Astrocyte (in vitro differentiated cells and primary cell): ENCODE results near the gene FAM107B. TPM values are rescaled to one million over a fixed set of nuclear protein-coding genes. Genes with fewer than 3 reads are reported as not detected.

Experiments used
- DNase-seq: peaks from one replicate; pipeline ENCODE4 v3.0.0-alpha.2; 2010; ENCODE audit warnings: low read depth
- FAIRE-seq: peaks from 2 replicates; lab custom pipeline; 2011; peaks lifted over from hg19 to GRCh38; lab: Jason Lieb, UNC
- H2AFZ ChIP-seq: 2 replicates; pipeline ENCODE4 v1.6.0; 2012; ENCODE audit warnings: low read depth, low read length, inconsistent platforms
- H3K27ac ChIP-seq: 2 replicates; pipeline ENCODE4 v1.5.1; 2011; ENCODE audit warnings: low read depth, low read length, inconsistent platforms
- H3K27me3 ChIP-seq: 2 replicates; pipeline ENCODE4 v1.6.0; 2011; ENCODE audit warnings: low read length, inconsistent platforms; ENCODE audit not compliant: insufficient read depth
- H3K36me3 ChIP-seq: 2 replicates; pipeline ENCODE4 v1.5.1; 2011; ENCODE audit warnings: low read length, inconsistent platforms; ENCODE audit not compliant: insufficient read depth
- H3K4me1 ChIP-seq: 2 replicates; pipeline ENCODE4 v1.5.1; 2011; ENCODE audit warnings: low read length, inconsistent platforms; ENCODE audit not compliant: insufficient read depth
- H3K4me2 ChIP-seq: 2 replicates; pipeline ENCODE4 v1.6.0; 2012; ENCODE audit warnings: low read length, inconsistent platforms
- H3K4me3 ChIP-seq: 2 replicates; pipeline ENCODE4 v1.5.1; 2011; ENCODE audit warnings: low read depth, mild to moderate bottlenecking, low read length, inconsistent platforms; ENCODE audit not compliant: insufficient read depth
- H3K79me2 ChIP-seq: 2 replicates; pipeline ENCODE4 v1.6.0; 2012; ENCODE audit warnings: mild to moderate bottlenecking, low read length, inconsistent platforms; ENCODE audit not compliant: insufficient read depth
- H3K9ac ChIP-seq: 2 replicates; pipeline ENCODE4 v1.6.0; 2012; ENCODE audit warnings: mild to moderate bottlenecking, low read length, inconsistent platforms
- H3K9me3 ChIP-seq: 2 replicates; pipeline ENCODE4 v1.5.1; 2012; ENCODE audit warnings: low read depth, mild to moderate bottlenecking, low read length, inconsistent platforms; ENCODE audit not compliant: insufficient read depth
- H4K20me1 ChIP-seq: 2 replicates; pipeline ENCODE4 v1.6.0; 2012; ENCODE audit warnings: low read length, inconsistent platforms; ENCODE audit not compliant: insufficient read depth
- H3K27ac Mint-ChIP-seq: one replicate; pipeline ENCODE4 v1.8.0; 2021; ENCODE audit warnings: mild to moderate bottlenecking, mixed read lengths; ENCODE audit not compliant: unreplicated experiment
- H3K27me3 Mint-ChIP-seq: one replicate; pipeline ENCODE4 v1.8.0; 2021; ENCODE audit warnings: low read depth, mixed read lengths; ENCODE audit not compliant: unreplicated experiment
- H3K36me3 Mint-ChIP-seq: one replicate; pipeline ENCODE4 v1.8.0; 2021; ENCODE audit warnings: low read depth, mixed read lengths; ENCODE audit not compliant: unreplicated experiment
- H3K4me1 Mint-ChIP-seq: one replicate; pipeline ENCODE4 v1.8.0; 2021; ENCODE audit warnings: low read depth, mixed read lengths; ENCODE audit not compliant: unreplicated experiment
- H3K4me3 Mint-ChIP-seq: one replicate; pipeline ENCODE4 v1.8.0; 2021; ENCODE audit warnings: mild to moderate bottlenecking, moderate library complexity, mixed read lengths; ENCODE audit not compliant: unreplicated experiment
- H3K9me3 Mint-ChIP-seq: one replicate; pipeline ENCODE4 v1.8.0; 2021; ENCODE audit warnings: mild to moderate bottlenecking, mixed read lengths; ENCODE audit not compliant: unreplicated experiment
- EZH2 ChIP-seq: IDR thresholded peaks from 2 replicates; pipeline ENCODE4 v1.6.1; 2012; ENCODE audit warnings: mild to moderate bottlenecking, low read length, inconsistent platforms; ENCODE audit not compliant: insufficient read depth
- total RNA-seq: library from RNA; stranded (reverse); gene quantifications from 2 replicates; pipeline ENCODE4 v1.2.1, GENCODE V29; 2021
- TF ChIP-seq, protein P1 (sequence below): IDR thresholded peaks from 2 replicates; pipeline ENCODE4 v1.5.1; 2011; ENCODE audit warnings: low read depth, mild to moderate bottlenecking, inconsistent platforms, low read length, moderate library complexity; ENCODE audit not compliant: insufficient read depth

Gene FAM107B
- total RNA-seq, 1 donor from 2014 or later = 36.0 TPM

DNA sequence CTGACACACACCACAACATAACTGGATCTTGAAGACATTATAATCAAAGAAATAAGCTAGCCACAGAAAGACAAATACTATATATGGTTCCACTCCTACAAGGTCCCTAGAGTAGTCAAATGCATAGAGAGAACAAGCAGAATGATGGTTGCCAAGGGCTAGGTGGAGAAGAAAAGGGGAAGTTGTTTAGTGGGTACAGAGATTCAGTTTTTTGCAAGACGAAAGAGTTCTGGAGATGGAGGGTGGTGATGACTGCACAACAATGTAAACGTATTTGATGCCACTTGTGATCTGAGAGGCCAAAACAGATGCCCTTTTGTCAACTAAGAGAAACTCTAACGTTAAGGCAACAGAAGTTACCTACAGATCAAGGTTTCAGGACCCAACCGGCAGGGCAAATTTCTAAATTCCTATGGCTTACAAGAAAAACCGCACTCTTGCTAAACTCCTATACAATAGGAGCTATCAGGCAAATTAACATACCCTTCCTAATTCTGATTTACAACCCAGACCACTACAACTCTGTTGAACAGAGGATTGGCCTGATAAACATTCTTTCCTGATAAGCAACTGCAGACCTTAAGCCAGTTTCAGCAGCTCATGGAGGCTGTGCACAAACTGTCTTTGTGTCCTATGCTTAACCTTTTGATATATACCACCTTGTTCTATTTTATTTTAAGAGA, 69.0 kb downstream of the FAM107B start:
- Histone ChIP-seq H3K4me1 (no peaks in the 10 kb centered on the region), H3K9ac (no peak overlapping the region), H2AFZ (no peak overlapping the region), H3K4me2 (no peak overlapping the region), H4K20me1 (no peaks in the 10 kb centered on the region), H3K27me3 (no peaks in the 10 kb centered on the region), H3K79me2 (no peaks in the 10 kb centered on the region), H3K9me3 (no peaks in the 10 kb centered on the region), H3K36me3 (no peaks in the 10 kb centered on the region), H3K27ac (no peak overlapping the region), H3K4me3 (no peak overlapping the region)
- Mint-ChIP-seq H3K9me3 (no peaks in the 10 kb centered on the region), H3K27ac (no peak overlapping the region), H3K4me3 (no peak overlapping the region), H3K4me1 (no peaks in the 10 kb centered on the region), H3K27me3 (peaks cover 12% of the 10 kb centered on the region), H3K36me3 (no peaks in the 10 kb centered on the region)
- TF ChIP-seq, protein P1, sequence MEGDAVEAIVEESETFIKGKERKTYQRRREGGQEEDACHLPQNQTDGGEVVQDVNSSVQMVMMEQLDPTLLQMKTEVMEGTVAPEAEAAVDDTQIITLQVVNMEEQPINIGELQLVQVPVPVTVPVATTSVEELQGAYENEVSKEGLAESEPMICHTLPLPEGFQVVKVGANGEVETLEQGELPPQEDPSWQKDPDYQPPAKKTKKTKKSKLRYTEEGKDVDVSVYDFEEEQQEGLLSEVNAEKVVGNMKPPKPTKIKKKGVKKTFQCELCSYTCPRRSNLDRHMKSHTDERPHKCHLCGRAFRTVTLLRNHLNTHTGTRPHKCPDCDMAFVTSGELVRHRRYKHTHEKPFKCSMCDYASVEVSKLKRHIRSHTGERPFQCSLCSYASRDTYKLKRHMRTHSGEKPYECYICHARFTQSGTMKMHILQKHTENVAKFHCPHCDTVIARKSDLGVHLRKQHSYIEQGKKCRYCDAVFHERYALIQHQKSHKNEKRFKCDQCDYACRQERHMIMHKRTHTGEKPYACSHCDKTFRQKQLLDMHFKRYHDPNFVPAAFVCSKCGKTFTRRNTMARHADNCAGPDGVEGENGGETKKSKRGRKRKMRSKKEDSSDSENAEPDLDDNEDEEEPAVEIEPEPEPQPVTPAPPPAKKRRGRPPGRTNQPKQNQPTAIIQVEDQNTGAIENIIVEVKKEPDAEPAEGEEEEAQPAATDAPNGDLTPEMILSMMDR = no peak
- no peak for TF ChIP-seq EZH2
- no peak for FAIRE-seq
- DNase-seq = no peak

DNA sequence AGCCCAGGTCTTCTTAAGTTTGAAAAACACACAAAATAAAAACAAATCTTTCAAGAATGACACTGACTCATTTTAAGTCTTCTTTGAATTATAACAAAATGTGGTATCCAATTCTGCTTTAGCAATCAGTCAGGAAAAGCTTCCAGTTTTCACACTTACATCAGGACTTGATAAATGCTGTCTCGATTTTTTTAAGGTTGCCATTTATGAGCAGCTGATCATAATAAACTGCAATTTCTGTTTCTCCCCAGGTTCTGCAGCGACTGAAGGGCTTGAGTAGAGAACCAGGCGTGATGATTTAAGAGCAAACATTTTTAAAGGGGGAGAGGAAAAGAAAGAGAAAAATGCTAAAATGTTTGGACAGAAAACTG, 71.1 kb downstream of the FAM107B start:
- no peak overlapping the region for H3K4me3 Mint-ChIP-seq
- DNase-seq (no peak), FAIRE-seq (no peak)
- Histone ChIP-seq H3K4me3 (no peak overlapping the region), H3K4me2 (no peak overlapping the region), H3K9me3 (no peaks in the 10 kb centered on the region), H3K36me3 (no peaks in the 10 kb centered on the region), H3K9ac (no peak overlapping the region), H2AFZ (no peak overlapping the region), H3K27me3 (no peaks in the 10 kb centered on the region), H3K27ac (no peak overlapping the region), H3K79me2 (no peaks in the 10 kb centered on the region), H3K4me1 (peaks cover 4% of the 10 kb centered on the region), H4K20me1 (no peaks in the 10 kb centered on the region)
- H3K9me3 Mint-ChIP-seq = no peaks in the 10 kb centered on the region
- TF ChIP-seq EZH2 = no peak
- TF ChIP-seq, protein P1 = no peak
- H3K27ac Mint-ChIP-seq = no peak overlapping the region
- no peaks in the 10 kb centered on the region for H3K4me1 Mint-ChIP-seq
- H3K27me3 Mint-ChIP-seq = peaks cover 12% of the 10 kb centered on the region
- H3K36me3 Mint-ChIP-seq = no peaks in the 10 kb centered on the region

DNA sequence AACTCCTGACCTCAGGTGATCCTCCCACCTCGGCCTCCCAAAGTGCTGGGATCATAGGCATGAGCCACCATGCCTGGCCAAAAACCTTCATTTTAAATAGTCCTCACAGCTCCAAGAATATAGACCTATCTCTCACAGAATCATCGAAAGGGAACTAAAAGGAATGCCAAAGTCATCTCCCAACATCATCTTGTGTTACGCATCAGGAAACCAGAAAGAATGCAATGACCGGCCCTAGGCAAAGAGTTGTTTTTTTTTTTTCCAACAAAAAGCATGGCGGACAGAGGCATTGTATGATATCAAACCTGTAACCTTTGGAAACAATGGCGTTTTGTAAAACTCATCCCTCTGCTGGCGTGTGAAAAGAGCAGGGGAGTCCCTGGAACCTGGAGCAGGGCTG, 73.2 kb downstream of the FAM107B start:
- H3K4me2 ChIP-seq = no peak overlapping the region

More for the DNA sequence above, 73.2 kb downstream of the FAM107B start:
- peaks cover 14% of the 10 kb centered on the region for H3K27me3 Mint-ChIP-seq
- no peaks in the 10 kb centered on the region for H3K36me3 ChIP-seq
- no peaks in the 10 kb centered on the region for H3K9me3 Mint-ChIP-seq
- no peaks in the 10 kb centered on the region for H3K27me3 ChIP-seq
- H3K4me1 Mint-ChIP-seq = no peaks in the 10 kb centered on the region
- H4K20me1 ChIP-seq = no peaks in the 10 kb centered on the region
- TF ChIP-seq, protein P1 = no peak
- no peak for TF ChIP-seq EZH2
- no peak for FAIRE-seq
- H3K4me3 Mint-ChIP-seq = no peak overlapping the region
- DNase-seq = no peak
- H3K27ac Mint-ChIP-seq = no peak overlapping the region
- no peak overlapping the region for H3K9ac ChIP-seq
- H3K27ac ChIP-seq = no peak overlapping the region
- peaks cover 6% of the 10 kb centered on the region for H3K4me1 ChIP-seq
- H3K4me3 ChIP-seq = no peak overlapping the region
- no peaks in the 10 kb centered on the region for H3K9me3 ChIP-seq
- no peaks in the 10 kb centered on the region for H3K36me3 Mint-ChIP-seq
- no peak overlapping the region for H2AFZ ChIP-seq
- no peaks in the 10 kb centered on the region for H3K79me2 ChIP-seq
